Activated CD8-positive, alpha-beta memory T cell treated with anti-CD3 and anti-CD28 coated beads, Interleukin-2, amount 50 U/mL, for 48 hours (primary cell): ENCODE data around the gene ZC3H18.
A peak's percentile ranks its signal among the peaks of the same experiment; 100 is the strongest.

Experiments used
- DNase-seq: peaks from one replicate; pipeline ENCODE4 v3.0.0-alpha.2; 2020

Gene ZC3H18

GRCh38 chr16:88569985-88570690 is at the start of gene ZC3H18:
ZC3H18 (plus strand) TSS chr16:88570403; CDS start chr16:88577124, 6,721 bp downstream.
- peak; percentile 100 for DNase-seq

GRCh38 chr16:88521674-88522073 is 48.5 kb upstream of the ZC3H18 start:
- DNase-seq, result no peak

DNA sequence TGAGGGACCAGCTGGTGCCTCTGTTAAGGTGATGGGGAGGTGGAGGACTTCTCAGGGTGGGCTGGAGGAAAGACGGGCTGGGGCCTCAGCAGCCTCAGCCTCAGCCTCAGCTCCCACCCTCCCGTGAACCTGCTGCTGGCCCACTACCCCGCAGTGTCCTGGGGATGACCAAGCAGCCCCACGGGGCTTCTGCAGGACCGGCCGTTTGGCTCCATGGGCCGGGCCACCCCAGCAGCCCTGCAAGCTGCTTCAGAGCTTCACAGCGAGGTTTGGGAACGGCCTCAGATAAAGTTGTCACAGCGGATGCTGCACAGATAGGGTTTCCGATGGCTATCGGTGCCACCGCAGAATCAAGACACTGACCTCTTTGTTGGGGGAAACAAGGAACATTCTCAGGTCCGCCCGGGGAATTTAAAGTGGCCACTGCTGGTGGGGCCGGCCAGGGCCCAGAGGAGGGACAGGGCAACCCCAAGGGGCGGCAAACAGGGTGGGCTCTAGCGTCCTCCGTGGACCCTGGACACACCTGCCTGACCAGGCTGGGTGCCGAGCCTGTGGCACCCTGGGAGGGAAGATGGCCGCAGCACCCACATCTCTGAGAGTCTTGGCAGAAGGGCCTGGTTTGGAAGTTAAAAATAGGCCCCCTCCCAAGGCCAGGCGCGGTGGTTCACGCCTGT is 47.8 kb upstream of the ZC3H18 start:
- DNase-seq, result no peak

GRCh38 chr16:88523309-88524161 is 46.7 kb upstream of the ZC3H18 start:
- no peak for DNase-seq

- DNase-seq, result no peak
These were observed 45.8 kb upstream of the ZC3H18 start for GRCh38 chr16:88524274-88524972.

DNA sequence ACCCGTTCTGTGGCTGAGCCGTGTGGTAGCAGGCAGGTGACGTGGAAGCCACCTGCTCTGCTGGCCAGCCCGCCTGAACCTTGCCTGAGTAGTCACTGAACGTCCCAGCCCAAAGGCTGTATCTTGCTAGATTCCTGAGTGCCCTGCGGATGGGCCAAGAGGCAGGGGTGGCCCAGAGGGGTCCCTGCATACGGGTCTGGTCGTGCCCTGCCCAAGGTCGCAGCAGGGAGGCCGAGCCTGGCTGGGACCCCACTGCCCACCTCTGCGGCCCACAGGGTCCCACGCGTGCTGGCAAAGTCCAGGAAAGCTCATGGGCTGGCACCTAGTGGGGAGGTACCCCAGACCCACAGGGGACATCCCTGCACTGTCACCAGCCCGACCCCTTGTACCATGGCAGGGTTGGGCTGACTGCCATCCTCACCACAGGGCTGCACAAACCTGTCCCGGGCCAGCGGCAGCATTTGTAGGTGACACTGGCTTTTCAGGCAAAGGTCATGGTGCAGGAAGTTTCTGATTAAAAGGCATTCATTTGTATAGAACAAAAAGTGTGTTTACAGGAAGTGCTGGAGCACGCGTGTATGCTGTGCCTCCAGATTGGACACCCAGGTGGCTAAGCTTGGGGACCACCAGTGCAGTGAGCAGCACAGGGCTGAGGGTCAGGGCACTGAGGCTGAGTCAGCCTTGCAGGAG is 45.1 kb upstream of the ZC3H18 start:
- no peak for DNase-seq

DNA sequence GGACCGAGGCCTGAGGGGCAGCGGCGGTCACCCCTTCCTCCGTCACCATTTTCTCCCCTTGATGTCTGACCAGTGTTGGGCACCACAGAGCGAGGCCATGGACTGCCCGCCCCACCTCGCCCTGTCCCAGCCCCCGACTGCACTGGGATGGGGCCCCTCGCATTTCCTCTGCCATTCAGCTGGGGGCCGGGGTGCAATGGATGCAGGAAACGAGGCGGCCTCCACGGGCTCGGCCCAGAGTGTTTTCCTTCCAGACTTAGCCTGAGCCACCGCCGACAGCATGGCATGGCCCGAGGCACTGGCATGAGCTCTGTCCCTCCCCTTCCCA is 44.6 kb upstream of the ZC3H18 start:
- no peak for DNase-seq

DNA sequence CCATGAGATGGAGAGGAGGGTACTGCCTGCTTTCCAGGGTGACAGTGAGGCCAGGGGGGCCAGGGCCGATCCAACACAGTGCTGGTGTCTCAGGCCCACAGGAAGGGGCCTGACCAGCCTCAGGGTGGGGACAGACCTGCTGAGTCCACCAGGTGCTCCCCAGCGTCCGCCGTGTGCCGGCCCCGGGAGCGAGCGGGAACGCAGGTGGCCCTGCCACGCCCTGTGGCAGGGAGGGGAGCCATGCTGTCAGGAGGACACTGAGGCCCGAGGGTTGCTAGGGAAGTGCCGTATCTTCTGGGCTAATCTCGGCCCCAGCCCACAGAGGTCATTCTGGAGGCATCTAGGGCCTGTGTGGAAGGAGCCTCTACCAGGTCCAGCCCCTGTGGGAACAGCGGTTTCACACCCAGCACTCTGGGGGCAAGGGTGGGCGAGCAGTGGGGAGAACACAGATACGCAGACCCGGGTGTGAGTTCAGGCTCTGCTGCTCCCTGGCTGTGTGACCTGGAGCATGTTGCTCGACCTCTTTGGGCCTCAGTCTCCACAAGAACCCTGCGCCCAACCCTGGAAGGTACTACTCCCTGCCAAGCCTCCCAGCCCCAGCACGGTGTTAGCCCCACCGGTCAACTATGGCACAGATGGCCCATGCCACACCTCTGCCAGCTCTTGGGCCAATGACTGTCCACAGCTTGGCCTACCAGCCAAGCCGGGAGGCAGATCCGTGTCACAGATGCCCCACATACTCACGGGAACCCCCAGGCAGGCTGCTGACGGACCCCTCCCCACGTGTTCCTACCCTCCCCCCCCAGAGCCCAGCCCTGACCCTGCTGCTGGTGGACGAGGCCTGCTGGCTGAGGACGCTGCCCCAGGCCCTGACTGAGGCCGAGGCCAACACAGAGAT is 43.9 kb upstream of the ZC3H18 start:
- DNase-seq, result no peak

DNA sequence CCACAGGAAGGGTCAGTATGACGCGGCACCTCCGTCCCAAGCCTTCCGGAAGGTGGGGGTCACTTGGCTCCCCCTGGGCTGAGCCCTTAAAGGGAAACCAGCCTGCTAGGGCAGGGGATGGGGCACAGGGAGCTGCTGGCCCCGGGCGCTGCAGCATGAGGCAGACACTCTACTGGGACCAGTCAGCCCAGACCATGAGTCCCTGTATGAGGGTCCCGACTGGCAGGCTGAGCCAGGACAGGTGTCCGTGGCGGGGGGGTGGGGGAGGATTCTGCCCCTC is 43.4 kb upstream of the ZC3H18 start:
- DNase-seq, result no peak

DNA sequence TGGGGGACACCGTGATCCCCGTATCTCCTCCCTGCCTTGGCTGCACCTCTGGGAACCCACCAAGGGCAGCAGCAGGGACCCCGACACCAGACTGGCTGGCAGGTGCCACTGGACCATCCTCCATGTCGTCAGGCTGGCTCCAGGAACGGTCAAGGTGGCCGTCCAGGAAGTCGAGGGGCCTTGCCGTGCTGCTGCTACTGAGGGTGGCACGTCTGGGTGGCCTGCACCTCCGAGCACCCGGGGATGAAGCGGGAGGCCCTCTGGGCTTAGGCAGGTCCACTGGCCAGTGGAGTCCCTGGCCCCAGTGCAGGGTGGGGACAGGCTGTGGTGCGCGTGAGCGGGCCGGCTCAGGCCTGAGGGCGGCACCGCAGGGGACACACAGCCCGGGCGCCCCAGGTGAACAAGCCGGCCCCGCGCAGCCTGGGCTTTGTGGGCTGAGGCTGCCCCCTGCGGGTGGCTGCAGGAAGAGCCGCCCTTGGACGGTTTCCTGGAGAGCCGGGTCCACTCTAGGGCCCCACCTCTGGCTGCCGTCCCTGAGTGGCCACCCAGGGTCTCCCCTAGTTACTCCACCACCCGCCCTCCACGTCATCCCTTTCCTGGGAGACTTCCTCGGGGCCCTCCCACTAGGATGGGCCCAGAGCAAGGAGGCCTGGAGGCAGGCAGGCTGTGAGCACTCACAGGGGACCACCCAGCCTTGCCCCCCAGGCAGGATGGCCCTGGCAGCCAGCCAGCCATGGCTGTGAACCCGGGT is 42.8 kb upstream of the ZC3H18 start:
- peak; percentile 84 for DNase-seq

- DNase-seq, result no peak
These were observed 42.1 kb upstream of the ZC3H18 start for GRCh38 chr16:88527937-88528743.

GRCh38 chr16:88528902-88529318 is 41.3 kb upstream of the ZC3H18 start:
- no peak for DNase-seq

GRCh38 chr16:88529596-88529995 is 40.6 kb upstream of the ZC3H18 start:
- DNase-seq, result no peak

- no peak for DNase-seq
These were observed 39.9 kb upstream of the ZC3H18 start for GRCh38 chr16:88530051-88530857.

GRCh38 chr16:88530858-88531203 is 39.4 kb upstream of the ZC3H18 start:
- no peak for DNase-seq

GRCh38 chr16:88531346-88531745 is 38.9 kb upstream of the ZC3H18 start:
- no peak for DNase-seq

- no peak for DNase-seq
These were observed 38.2 kb upstream of the ZC3H18 start for GRCh38 chr16:88531931-88532433.

GRCh38 chr16:88532434-88533241 is 37.6 kb upstream of the ZC3H18 start:
- DNase-seq, result no peak
